Esophagus squamous epithelium (tissue), 5 donors: Measurements from ENCODE around the gene NELFCD. TPM values are rescaled to one million over a fixed set of nuclear protein-coding genes. Genes with fewer than 3 reads are reported as not detected.

Source experiments
- DNase-seq: peaks from one replicate; lab custom pipeline; 2025; lab: John Stamatoyannopoulos, UW
- H3K27ac ChIP-seq, 4 donors: fragments of 200-600 bp; sonication (generic); one replicate each; pipeline ENCODE4 v1.5.1; 2016 to 2019; ENCODE audit warnings: mild to moderate bottlenecking in 1 of 4
- H3K27me3 ChIP-seq, 4 donors: fragments of 200-600 bp; sonication (generic); 1 replicate in 3 of 4; 2 replicates in 1 of 4; pipeline versions ENCODE4 v1.5.1 to v1.6.0; 2017 to 2021; ENCODE audit warnings: antibody characterized with exemption in 1 of 4
- H3K36me3 ChIP-seq, 3 donors: fragments of 200-600 bp; sonication (generic); one replicate each; pipeline ENCODE4 v1.5.1; 2016 to 2019
- H3K4me1 ChIP-seq, 3 donors: fragments of 200-600 bp; sonication (generic); one replicate each; pipeline ENCODE4 v1.5.1; 2017 to 2019
- H3K4me3 ChIP-seq, 4 donors: fragments of 200-600 bp; sonication (generic); 1 replicate in 3 of 4; 2 replicates in 1 of 4; pipeline ENCODE4 v1.5.1; 2016 to 2019; ENCODE audit warnings: mild to moderate bottlenecking in 2 of 4, moderate library complexity in 1 of 4
- H3K9me3 ChIP-seq, 3 donors: fragments of 200-600 bp; sonication (generic); one replicate each; pipeline ENCODE4 v1.5.1; 2016 to 2019
- POLR2A ChIP-seq, 4 donors: fragments of 450-650 bp; IDR thresholded peaks; one replicate each; pipeline ENCODE4 v1.6.1; 2017; ENCODE audit warnings: antibody characterized with exemption in 4 of 4, mild to moderate bottlenecking in 4 of 4, moderate library complexity in 3 of 4
- WGBS, 2 donors: methylation state at CpG; one replicate each; pipeline ENCODE4 v1.1.5; 2018; 5-methylcytosine and 5-hydroxymethylcytosine counted together
- intact Hi-C: fragments of 100-400 bp; cut with DNase I; formaldehyde crosslinking; loops from one replicate; pipeline ENCODE4 v1.15.0; 2022
- total RNA-seq, 4 donors: library from RNA; depleted of rRNA; stranded (reverse); fragments of >200 nt; gene quantifications; one replicate each; pipeline ENCODE4 v1.1.0, GENCODE V29; 2016
- TF ChIP-seq, protein P1 (sequence below), 6 experiments: fragments of 450-650 bp in 4 of 6; fragments of 200-600 bp in 2 of 6; sonication (generic) in 2 of 6; IDR thresholded peaks; one replicate each; pipeline ENCODE4 v1.5.1; 2016 to 2019; ENCODE audit warnings: antibody characterized with exemption in 6 of 6, mild to moderate bottlenecking in 4 of 6, moderate library complexity in 4 of 6
- donor health status: DM: yes; HTN: yes; CAD: no.

NELFCD gene
- total RNA-seq, 4 donors from 2014 or later, result 40.5 to 64.3 (median 49.9) TPM

DNA sequence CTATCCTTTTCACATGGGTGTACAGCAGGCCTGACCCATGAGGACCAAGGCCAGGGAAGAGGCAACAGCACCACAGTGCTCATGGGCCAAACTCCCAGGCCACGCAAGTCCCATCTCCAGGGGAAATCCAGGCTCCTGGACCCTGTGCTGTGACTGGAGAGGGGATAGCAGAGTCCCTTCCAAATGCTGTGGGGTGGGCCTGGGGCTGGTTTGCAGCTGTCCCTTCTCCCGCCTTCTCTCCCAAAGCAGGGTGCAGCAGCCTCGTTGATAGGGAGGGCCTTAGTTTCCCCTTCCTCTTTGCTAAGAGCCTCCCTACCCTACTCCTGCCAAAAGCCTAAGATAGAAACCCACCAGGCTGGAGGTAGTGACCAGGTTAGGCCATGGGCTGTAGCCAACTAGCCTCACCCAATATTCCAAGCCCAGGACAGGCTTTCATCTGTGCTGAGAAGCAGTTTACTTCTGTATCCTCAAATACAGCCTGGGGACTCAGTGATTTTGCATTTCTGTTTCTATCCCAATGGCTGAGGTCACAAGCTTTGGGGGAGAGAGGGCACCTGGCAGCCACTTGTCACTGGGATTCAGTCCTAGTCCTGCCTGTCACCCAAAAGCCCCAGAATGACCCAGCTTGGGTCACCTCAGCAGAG, 24.6 kb downstream of the NELFCD start:
- intact Hi-C loops, result no loop called here
- TF ChIP-seq POLR2A (IDR thresholded peaks at IDR 0.05), result no peak
- TF ChIP-seq, protein P1, sequence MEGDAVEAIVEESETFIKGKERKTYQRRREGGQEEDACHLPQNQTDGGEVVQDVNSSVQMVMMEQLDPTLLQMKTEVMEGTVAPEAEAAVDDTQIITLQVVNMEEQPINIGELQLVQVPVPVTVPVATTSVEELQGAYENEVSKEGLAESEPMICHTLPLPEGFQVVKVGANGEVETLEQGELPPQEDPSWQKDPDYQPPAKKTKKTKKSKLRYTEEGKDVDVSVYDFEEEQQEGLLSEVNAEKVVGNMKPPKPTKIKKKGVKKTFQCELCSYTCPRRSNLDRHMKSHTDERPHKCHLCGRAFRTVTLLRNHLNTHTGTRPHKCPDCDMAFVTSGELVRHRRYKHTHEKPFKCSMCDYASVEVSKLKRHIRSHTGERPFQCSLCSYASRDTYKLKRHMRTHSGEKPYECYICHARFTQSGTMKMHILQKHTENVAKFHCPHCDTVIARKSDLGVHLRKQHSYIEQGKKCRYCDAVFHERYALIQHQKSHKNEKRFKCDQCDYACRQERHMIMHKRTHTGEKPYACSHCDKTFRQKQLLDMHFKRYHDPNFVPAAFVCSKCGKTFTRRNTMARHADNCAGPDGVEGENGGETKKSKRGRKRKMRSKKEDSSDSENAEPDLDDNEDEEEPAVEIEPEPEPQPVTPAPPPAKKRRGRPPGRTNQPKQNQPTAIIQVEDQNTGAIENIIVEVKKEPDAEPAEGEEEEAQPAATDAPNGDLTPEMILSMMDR (IDR thresholded peaks at IDR 0.05), result no peak

DNA sequence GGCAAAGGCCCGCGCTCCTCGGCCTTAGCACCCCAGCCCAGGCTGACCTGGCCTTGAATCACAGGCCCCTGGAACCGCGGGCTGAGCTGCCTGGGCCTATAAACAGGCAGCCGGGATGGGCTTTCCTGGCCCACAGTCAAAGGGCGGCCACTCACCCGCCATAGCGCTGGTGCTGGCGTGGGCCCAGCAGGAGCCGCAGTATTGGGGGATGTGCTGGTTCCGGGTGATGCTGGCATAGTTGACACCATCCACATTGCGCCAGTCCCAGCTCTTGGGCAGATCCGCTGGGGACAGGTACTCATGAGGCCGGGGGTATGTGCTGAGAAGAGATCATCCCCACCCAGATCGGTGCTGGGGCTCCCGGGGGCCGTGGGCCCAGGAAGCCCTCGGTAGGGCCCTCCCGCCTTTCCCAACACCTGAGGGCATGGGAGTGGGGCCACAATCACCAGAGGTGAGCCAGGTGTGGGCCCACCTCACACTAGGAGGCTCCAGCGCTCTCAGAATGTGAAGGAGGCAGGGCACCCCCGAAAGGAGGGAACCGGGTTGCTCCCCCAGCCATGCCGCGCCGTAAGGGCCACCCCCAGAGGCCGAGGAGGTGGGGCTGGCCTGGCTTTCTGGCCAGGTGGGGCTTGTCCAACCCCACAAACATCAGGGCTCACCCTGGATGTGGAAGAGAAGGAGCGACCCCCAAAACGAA, 25.3 kb downstream of the NELFCD start:
- H3K27ac ChIP-seq, result peak overlapping the region; percentile 77 to 90 (median 86)
- peaks cover 30 to 73% (median 47%) of the 10 kb centered on the region in 3 donors for H3K4me1 ChIP-seq
- intact Hi-C loops, result no loop called here
- H3K9me3 ChIP-seq, result no peaks in the 10 kb centered on the region
- H3K4me3 ChIP-seq, result peak overlapping the region; percentile 52 to 85 (median 66)
- 4% methylated on average over 14 of the region's 29 CpGs; no CpG with 5 or more reads in 1 of the 2 donors for WGBS, 2 donors
- DNase-seq, result no peak
- H3K27me3 ChIP-seq, result no peaks in the 10 kb centered on the region
- TF ChIP-seq, protein P1 (IDR thresholded peaks at IDR 0.05), result no peak
- no peak for TF ChIP-seq POLR2A (IDR thresholded peaks at IDR 0.05)
- H3K36me3 ChIP-seq, result peaks cover 0 to 20% (median 5%) of the 10 kb centered on the region in 3 donors

More for the DNA sequence above, 24.6 kb downstream of the NELFCD start:
- Histone ChIP-seq H3K27me3 (no peaks in the 10 kb centered on the region), H3K27ac (peak overlapping the region; percentile 77 to 90 (median 86)), H3K4me3 (peak overlapping the region; percentile 52 to 85 (median 66)), H3K9me3 (no peaks in the 10 kb centered on the region), H3K36me3 (peaks cover 0 to 27% (median 8%) of the 10 kb centered on the region in 3 donors), H3K4me1 (peaks cover 30 to 66% (median 41%) of the 10 kb centered on the region in 3 donors)
- 20 to 67% methylated on average over 1 of the region's 3 CpGs for WGBS, 2 donors
- DNase-seq, result no peak

DNA sequence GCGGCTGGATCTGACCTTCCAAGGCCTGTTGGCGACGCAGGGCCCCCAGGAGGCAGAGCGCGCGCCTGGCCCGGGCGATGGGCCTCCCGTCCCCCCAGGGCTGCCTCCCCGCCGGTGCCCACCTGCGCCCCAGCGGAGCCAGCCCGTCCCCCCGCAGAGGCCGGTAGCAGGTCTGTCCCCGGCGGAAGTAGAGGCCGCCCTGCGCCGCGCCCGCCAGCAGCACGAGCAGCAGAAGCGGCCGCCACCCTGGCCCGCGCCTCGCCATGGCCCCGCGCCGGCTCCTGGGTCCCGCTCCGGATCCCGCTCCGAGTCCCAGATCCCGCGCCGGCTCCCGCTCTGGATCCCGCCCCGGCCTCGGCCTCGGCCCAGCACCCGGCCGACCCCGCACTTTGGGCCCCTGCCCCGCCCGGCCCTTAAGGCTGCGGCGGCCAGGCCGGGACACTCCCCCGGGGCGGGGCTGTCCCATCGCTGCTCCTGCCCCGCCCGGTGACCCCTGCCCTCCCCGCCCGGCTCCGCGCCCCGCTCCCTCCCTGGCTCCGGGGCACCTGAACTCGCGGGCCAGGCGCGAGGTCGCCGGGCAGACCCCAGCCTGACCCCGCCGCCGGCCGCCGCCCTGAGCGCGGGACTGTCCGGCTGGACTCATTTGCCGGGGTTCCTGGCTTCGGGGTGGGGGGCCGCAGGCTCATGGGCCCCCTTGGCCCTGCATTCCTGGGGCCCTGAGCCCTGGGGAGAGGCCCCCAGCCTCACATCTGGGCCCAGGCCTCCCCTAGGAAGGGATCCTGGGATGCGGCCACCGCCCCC, 26.0 kb downstream of the NELFCD start, which contains the start of gene CTSZ:
Gene CTSZ (minus strand): TSS at position 391 of the 801 bp plus-strand sequence. CDS start 126 bp downstream, at position 265.
- Histone ChIP-seq H3K9me3 (no peaks in the 10 kb centered on the region), H3K4me3 (peak within 1 kb of the TSS; percentile 52 to 85 (median 66)), H3K36me3 (peaks cover 0 to 13% (median 0%) of the 10 kb centered on the region in 3 donors), H3K27ac (peak within 1 kb of the TSS; percentile 77 to 90 (median 86)), H3K27me3 (no peaks in the 10 kb centered on the region), H3K4me1 (peaks cover 30 to 80% (median 47%) of the 10 kb centered on the region in 3 donors)
- intact Hi-C loops, result no loop called here
- TF ChIP-seq POLR2A (IDR thresholded peaks at IDR 0.05), result peak in 2 of 4 donors; percentile 49 to 57
- TF ChIP-seq, protein P1 (IDR thresholded peaks at IDR 0.05), result no peak
- WGBS, 2 donors, result no CpG with 5 or more reads among the region's 82 CpGs
- no peak for DNase-seq

DNA sequence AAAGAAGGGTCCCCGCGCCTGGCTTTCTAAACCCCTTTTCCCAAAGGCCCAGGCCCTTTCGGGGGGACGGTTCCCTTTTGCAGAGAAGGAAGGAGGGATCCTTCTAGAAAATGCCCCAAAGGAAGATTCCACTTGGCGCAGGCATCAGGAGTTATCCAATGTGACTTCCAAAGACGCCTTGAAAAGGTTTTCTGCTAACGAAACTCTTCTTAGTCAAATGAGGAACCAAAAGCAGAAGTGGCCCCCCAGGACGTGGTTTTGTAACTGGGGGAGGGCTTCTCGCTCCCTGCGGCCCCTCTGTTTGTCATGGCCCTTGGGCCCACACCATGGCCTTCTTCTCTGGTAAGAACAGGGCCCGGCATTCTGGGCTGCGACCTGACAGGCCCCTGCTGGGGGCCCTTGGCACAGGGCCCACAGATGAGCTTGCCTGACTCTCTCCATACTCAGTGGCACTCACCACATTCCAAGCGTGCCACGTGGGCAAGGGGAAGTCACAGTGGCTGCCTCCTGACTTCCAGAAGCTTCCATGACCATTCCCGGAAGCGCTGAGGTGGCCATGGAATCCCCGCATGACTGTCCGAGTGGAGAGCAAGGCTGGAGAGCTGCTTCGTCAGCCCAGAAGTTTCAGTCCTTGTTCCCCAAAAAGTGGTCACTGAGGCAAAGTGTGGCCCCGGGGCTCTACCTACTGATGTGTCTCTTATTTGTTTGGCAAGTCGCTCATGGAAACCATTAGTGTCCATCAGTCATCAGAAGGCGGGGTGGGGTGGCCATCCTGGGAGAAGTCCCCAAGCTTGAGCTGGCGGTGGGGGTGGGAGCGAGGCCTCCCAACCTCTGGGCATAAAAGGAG, 26.8 kb downstream of the NELFCD start:
- no peak for TF ChIP-seq POLR2A (IDR thresholded peaks at IDR 0.05)
- TF ChIP-seq, protein P1 (IDR thresholded peaks at IDR 0.05), result no peak
- Histone ChIP-seq H3K4me1 (peaks cover 30 to 76% (median 47%) of the 10 kb centered on the region in 3 donors), H3K27ac (peak overlapping the region; percentile 77 to 90 (median 86)), H3K27me3 (no peaks in the 10 kb centered on the region), H3K9me3 (no peaks in the 10 kb centered on the region), H3K4me3 (peak overlapping the region; percentile 52 to 85 (median 66)), H3K36me3 (peaks cover 0 to 7% (median 0%) of the 10 kb centered on the region in 3 donors)
- 83% methylated on average over 14 of the region's 24 CpGs; no CpG with 5 or more reads in 1 of the 2 donors for WGBS, 2 donors
- intact Hi-C loops, result no loop called here
- peak; percentile 42 for DNase-seq
